ENCODE measurements around the gene CCDC86.

CCDC86 gene

DNA sequence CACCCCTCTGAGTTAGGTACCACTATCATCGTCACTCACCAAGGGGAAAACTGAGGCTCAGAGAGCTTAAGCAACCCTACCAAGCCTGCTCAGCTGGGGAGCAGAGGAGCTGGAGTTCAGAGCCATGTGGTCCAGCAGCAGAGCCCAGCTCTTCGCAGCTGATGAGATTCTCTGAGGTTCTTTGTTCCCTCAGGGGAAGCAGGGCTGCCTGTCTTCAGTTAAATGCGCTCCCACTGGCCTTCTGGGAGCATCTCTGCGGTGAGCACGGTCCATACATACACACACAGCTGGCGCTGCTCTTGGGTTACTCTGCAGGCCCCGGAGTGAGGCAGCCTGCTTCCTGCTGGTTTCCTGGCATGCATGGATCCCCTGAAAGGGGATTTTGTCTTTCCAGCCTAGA lies 19.0 kb downstream of the CCDC86 start:
- no peak overlapping the region for H3K4me3 ChIP-seq (ENCODE audit: low read depth, low read length)
- TF ChIP-seq POLR2A (IDR thresholded peaks at IDR 0.05; ENCODE audit: extremely low read depth, insufficient read length), result no peak
- no peak for TF ChIP-seq MYC (IDR thresholded peaks at IDR 0.05; ENCODE audit: low read depth, low read length)
- TF ChIP-seq, protein P1, sequence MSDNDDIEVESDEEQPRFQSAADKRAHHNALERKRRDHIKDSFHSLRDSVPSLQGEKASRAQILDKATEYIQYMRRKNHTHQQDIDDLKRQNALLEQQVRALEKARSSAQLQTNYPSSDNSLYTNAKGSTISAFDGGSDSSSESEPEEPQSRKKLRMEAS (IDR thresholded peaks at IDR 0.05; ENCODE audit: low read depth, low read length), result no peak
- TF ChIP-seq, protein P2, sequence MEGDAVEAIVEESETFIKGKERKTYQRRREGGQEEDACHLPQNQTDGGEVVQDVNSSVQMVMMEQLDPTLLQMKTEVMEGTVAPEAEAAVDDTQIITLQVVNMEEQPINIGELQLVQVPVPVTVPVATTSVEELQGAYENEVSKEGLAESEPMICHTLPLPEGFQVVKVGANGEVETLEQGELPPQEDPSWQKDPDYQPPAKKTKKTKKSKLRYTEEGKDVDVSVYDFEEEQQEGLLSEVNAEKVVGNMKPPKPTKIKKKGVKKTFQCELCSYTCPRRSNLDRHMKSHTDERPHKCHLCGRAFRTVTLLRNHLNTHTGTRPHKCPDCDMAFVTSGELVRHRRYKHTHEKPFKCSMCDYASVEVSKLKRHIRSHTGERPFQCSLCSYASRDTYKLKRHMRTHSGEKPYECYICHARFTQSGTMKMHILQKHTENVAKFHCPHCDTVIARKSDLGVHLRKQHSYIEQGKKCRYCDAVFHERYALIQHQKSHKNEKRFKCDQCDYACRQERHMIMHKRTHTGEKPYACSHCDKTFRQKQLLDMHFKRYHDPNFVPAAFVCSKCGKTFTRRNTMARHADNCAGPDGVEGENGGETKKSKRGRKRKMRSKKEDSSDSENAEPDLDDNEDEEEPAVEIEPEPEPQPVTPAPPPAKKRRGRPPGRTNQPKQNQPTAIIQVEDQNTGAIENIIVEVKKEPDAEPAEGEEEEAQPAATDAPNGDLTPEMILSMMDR (IDR thresholded peaks at IDR 0.05; ENCODE audit: low read depth, low read length), result no peak
- DNase-seq (ENCODE audit: low read depth), result no peak

DNA sequence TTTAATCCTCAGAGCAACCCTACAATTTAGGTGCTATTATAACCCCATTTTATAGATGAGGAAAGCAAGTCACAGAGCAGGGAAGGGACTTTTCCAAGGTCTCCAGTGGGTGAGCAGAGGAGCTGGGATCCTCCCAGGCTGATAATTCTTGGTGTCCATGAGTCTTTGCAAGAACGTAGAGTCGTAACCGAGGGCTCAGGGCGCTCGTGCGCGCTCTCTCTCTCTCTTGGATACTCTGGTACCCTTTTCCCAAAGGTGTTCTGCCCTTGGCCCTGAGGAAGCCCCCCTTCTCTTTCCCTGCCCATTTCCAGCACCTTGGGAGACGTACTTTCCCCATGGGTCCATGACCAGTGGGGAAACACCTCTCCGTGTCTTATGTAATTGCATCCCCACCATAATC lies 20.3 kb downstream of the CCDC86 start:
- no peak overlapping the region for H3K4me3 ChIP-seq (ENCODE audit: low read depth, low read length)
- DNase-seq (ENCODE audit: low read depth), result no peak
- TF ChIP-seq, protein P2 (IDR thresholded peaks at IDR 0.05; ENCODE audit: low read depth, low read length), result no peak
- no peak for TF ChIP-seq POLR2A (IDR thresholded peaks at IDR 0.05; ENCODE audit: extremely low read depth, insufficient read length)
- no peak for TF ChIP-seq MYC (IDR thresholded peaks at IDR 0.05; ENCODE audit: low read depth, low read length)
- TF ChIP-seq, protein P1 (IDR thresholded peaks at IDR 0.05; ENCODE audit: low read depth, low read length), result no peak

DNA sequence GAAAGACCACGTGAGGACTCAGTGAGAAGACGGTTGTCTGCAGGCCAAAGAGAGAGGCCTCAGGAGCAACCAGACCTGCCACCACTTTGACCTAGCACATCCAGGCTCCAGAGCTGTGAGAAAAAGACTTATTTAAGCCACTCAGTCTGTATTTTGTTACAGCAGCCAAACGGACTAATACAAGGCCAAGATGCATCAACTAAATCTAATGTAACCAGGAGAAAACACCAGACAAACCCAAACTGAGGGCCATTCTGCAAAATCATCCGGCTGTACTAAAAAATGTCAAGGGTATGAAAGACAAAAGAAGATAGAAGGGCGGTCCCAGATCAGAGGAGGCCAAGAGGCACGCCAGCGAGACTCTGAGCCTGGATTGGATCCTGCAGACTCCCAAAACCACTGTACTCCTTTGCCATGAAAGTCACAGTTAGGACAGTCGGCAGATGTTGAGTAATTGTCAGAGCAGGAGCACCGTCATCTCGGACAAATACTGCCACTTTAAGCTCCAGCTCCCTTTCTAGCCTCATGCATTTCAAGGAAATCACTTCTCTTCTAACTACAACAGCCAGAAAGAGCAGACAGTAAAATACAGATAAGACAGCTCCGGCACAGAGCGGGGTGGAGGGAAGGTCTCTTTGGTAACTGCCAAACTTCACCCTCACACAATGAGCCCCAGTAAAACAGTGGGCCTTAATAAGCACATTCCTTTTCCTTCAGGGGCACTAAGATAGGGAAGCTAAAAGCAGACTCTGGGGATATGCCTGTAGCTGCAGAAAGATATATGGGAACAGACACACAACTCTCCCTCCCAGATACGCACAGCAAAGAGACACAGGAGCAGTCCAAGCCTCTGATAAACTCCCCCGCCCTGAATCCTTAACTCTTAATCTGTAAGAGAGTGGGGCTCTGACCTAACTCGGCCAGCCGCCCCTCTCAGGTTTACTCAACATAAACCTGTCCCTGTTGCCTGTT lies 21.9 kb downstream of the CCDC86 start:
- TF ChIP-seq, protein P2 (IDR thresholded peaks at IDR 0.05; ENCODE audit: low read depth, low read length), result no peak
- TF ChIP-seq, protein P1 (IDR thresholded peaks at IDR 0.05; ENCODE audit: low read depth, low read length), result no peak
- TF ChIP-seq POLR2A (IDR thresholded peaks at IDR 0.05; ENCODE audit: extremely low read depth, insufficient read length) (no peak), MYC (IDR thresholded peaks at IDR 0.05; ENCODE audit: low read depth, low read length) (no peak)
- no peak overlapping the region for H3K4me3 ChIP-seq (ENCODE audit: low read depth, low read length)
- no peak for DNase-seq (ENCODE audit: low read depth)

DNA sequence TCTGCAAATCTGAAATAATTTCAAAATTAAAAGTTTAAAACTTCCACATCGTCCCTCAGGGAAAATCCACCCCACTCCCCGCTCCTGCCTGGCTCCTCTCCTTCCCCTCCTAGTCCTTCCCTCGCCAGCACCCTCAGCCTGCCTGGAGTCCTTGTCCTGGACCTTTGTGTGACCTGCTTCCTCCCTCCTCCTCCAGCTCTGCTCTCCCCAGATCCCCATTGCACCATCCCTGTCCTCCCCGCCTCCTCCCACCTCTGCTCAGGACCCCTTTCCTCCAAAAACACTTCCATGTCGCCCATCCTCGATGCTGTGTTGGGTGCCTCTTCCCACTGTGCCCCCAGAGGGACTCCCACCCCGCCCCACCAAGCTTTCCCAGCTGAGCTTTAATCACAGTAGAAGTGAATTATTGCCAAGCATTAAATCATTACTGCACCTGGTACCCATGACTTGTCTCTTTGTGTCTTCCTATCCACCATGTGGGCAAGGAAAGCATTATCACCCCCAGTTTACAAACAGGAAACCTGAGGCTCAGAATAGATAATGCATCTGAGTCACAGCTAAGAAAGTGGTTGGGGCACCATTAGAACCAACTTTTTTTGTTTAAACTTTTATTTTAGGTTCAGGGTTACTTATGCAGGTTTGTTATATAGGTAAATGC lies 23.1 kb downstream of the CCDC86 start:
- TF ChIP-seq POLR2A (IDR thresholded peaks at IDR 0.05; ENCODE audit: extremely low read depth, insufficient read length) (no peak), MYC (IDR thresholded peaks at IDR 0.05; ENCODE audit: low read depth, low read length) (no peak)
- TF ChIP-seq, protein P2 (IDR thresholded peaks at IDR 0.05; ENCODE audit: low read depth, low read length), result no peak
- TF ChIP-seq, protein P1 (IDR thresholded peaks at IDR 0.05; ENCODE audit: low read depth, low read length), result no peak

DNA sequence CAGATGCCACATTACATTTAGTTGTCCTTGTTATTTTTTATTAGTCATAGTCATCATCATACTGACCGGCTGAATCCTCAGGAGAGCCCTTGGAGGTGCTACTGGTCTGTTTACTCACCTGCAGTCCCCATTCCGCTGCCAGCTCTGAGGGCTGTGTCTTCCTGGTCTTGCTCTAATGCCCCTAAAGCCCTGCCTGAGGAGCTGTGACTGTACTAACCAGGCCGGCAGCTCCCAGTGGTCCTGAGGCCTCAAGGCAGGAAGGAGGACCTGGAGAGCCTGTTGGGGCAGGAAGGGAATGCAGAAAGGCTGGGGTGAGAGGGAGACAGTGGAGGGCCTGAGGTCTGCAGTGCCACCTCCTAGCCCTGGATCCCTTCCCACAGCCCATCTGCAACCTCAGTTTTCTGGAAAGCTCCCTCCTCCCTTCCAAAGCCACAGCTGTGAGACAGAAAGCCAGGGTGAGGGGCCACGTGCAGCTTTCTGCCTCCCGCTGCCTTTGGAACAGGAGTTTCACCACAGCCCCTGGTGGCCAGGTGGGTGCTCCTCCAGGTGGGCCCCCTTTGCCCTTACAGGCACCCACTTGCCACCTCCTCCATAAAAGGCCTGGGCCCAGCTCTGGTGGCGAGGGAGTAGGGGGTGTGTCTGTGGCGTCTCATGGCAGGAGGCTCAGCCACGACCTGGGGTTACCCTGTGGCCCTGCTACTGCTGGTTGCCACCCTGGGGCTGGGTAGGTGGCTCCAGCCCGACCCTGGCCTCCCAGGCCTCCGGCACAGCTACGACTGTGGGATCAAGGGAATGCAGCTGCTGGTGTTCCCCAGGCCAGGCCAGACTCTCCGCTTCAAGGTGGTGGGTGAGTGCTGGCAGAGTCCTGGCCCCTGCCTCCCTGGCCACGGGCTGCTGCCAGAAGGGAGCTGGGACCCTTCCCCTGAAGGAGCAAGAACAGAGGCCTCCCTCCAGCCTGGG lies 25.3 kb downstream of the CCDC86 start, which contains the start of gene ZP1:
ZP1 (plus strand) TSS at position 632 of the 960 bp plus-strand sequence; CDS start at position 652, 20 bp downstream.
- no peak for DNase-seq (ENCODE audit: low read depth)
- TF ChIP-seq, protein P1 (IDR thresholded peaks at IDR 0.05; ENCODE audit: low read depth, low read length), result no peak
- TF ChIP-seq POLR2A (IDR thresholded peaks at IDR 0.05; ENCODE audit: extremely low read depth, insufficient read length), result no peak
- H3K4me3 ChIP-seq (ENCODE audit: low read depth, low read length), result no peak within 1 kb of the TSS

More for the DNA sequence above, 23.1 kb downstream of the CCDC86 start:
- DNase-seq (ENCODE audit: low read depth), result no peak
- no peak overlapping the region for H3K4me3 ChIP-seq (ENCODE audit: low read depth, low read length)
